DMS114 treated with DMSO at 0.1 percent for 48 hours (cell line): ENCODE data around the gene CBY3.
"Not testable (repeated sequence)": the region's sequence is repeated elsewhere in the genome, so short reads cannot be mapped to it uniquely, and the experiment has no call there.

Experiments used
- DNase-seq: peaks from one replicate; lab custom pipeline; 2025; ENCODE audit not compliant: unreplicated experiment; lab: John Stamatoyannopoulos, UW

CBY3 gene

DNA sequence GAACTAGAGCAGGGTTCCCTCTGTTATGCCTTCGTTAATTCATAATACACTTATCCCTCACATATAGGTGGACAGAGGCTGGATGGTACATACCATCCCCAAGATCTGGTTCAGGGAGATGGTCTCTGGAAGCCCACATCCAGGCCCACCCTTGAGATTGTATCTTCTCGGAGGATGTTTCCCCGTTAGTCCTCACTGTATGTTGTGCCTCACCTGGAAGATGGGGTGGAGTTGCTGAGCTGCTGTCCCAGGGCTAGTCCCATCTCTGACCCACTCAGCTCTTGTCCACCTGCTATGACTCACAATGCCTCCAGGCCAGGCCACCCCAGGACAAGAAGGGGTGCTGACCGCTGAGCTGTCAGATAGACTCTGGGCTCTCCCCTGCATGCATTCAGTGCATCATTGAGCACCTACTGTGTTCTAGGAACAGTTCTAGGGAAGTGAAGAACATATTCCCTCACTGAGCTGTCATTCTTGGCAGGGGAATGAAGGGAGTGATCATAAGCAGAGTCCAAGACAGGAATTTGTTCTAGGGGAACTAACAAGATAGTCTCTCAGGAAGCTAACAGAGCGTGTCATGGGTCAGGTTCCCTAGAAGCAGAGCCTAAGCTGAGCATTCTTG is at the start of gene CBY3:
CBY3 (minus strand) TSS at position 255 of the 622 bp plus-strand sequence; CDS start at position 139, 116 bp downstream.
- DNase-seq, result no peak

GRCh38 chr5:179730356-179730755 is 49.5 kb upstream of the CBY3 start:
- no peak for DNase-seq

DNA sequence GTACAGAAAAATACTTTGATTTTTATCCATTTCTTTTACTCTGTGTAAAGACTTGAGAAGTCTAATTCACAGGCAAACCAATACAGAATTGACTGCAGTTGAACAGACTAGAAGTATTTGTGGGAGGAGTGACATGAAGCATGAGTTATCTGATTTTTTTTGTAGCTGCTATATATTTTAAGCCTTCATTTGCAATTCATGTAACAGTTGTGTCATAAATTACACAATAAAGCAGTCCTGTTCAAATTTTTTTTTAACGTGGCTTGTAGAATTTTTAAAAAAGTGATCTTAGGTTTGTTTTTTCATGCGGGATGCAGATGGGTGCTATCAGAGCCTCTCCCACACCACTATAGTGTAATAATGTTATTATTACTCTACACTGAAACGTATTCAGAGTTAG is 48.9 kb upstream of the CBY3 start:
- no peak for DNase-seq

DNA sequence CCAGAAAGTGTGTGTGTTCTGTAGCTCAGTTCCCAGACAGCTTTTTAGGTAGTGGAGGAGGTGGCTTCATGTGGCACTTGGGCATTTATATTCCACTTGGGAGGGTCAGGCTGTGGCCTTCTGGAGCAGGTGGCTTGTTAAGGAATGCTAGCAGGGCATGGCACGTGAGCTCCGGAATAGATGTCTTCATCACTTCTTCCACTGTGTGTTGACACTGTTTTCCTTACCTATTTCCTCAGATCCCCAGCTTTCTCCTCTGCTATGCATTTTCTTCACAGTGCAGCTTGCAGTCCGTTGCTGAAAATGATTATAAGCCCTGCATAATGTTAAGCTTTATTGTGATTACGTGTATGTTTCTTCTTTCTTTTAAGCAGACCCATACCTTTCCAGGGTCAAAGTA is 48.5 kb upstream of the CBY3 start:
- DNase-seq, result no peak

GRCh38 chr5:179727106-179727505 is 46.3 kb upstream of the CBY3 start:
- no peak for DNase-seq

DNA sequence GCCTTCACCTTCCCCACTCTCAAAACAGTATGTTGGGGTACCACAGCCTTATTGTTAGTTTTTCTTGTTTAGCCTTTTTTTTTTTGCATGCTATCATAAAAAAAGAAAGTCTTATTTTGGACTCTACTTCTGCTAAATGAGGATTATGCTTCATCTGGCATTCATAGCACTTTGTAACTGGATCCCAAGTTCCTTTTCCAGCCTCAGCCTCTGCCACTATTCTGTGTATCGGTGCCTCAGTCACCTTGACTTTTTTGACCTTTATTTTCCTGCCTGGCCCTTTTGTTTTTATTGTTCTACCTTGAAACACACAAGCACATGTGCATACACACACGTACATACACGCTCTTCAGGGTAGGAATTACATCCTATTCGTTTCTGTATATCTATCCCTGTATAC is 43.3 kb upstream of the CBY3 start:
- no peak for DNase-seq

DNA sequence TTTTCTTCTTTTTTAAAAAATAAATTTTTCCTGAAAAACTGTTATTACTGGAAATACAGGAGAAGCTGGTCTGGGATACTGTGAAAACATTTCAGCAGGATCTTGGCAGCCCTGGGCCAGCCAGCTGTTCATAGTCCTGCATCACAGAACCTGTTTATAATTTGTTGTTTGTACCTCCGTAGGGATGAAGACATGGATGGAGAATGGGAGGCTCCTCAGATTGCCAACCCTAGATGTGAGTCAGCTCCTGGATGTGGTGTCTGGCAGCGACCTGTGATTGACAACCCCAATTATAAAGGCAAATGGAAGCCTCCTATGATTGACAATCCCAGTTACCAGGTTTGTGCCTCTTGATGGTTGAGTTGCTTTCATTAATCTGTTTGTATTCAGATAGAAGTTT is 39.4 kb upstream of the CBY3 start:
- no peak for DNase-seq

- no peak for DNase-seq
These were observed 35.5 kb upstream of the CBY3 start for GRCh38 chr5:179716286-179716685.

DNA sequence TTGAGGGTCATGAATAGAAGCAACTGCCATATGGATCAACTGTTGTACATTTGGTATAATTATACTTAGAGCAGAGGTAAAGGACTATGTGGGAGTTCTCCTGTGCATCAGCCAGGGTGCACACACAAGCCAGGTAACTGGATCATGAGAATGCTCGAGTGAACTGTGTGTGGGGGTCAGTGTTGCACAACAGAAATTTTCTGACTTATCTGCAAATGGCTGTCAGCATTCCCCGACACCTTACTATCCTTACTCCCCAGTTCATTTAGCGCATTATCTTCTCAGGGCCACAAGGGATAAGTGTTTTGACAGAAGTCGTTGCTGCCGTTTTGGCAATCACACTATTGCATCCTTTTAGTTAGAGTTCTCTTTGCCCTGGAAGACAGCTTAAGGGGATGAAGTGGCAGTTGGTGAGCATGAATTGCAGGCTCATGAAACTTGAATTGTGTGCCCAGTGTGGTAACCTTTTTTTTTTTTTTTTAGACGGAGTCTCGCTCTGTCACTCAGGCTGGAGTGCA is 19.6 kb upstream of the CBY3 start:
- no peak for DNase-seq

- peak; percentile 17 for DNase-seq
These were observed 18.9 kb upstream of the CBY3 start for GRCh38 chr5:179699616-179700237.

- no peak for DNase-seq
These were observed 18.2 kb upstream of the CBY3 start, which contains the start of gene CANX for GRCh38 chr5:179698935-179699615. Gene CANX, plus strand, starts transcription at chr5:179698967. Its CDS starts 6,715 bp downstream, at chr5:179705682.

DNA sequence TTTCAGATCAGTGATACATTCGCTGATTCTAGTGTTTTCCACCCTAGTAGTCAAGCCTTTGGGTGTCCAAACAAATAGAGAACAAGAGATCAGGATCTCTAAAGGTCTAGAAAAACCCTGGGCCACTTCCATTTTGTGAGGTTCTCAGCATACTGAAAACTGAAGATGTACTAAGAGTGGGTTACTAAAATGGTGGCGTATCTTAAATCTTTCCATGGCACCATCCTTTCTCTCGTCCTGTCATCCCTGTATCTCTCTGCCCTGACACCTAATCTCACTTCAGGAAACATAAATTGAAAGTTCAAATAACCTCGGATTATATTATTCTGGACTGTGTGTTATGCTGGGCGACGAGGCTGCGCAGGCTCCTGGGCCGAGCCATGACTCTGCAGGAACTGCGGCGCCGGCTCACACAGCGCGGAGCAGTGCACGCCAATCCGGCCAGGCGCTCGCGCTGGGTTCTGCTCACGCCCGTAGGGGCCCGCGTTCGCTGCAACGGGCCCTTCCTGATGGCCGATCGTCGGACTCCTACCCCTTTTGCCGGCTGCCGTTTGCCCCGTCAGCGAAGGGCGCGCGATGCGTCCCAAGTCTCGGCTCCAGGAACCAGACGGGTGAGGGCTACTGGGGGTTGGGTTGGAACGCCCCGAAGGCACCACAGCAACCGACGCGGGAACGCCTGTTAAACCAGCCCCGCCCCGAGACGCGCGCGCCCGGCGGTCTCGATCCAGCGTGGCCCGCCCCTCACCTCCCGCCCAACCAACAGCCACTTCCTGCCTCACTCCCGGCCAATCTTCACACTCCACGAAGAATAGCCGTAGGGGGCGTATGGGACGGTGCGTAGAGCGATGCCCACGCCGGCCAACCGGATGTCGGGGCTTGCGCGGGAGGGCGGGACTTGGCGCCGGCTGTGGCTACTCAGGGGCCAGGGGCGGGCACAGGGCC is 17.4 kb upstream of the CBY3 start:
- DNase-seq, result peak; percentile 98

DNA sequence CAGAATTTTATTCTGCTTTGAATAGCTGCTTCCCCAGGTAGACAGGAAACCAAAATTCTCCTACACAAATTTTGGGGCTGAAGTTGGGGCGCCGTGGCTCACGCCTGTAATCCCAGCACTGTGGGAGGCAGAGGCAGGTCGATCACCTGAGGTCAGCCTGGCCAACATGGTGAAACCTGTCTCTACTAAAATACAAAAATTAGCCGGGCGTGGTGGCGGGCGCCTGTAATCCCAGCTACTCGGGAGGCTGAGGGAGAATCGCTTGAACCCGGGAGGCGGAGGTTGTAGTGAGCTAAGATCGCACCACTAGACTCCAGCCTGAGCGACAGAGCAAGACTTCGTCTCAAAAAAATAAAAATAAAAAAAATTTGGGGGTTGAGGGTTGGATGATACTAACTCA is 16.7 kb upstream of the CBY3 start:
- DNase-seq, result not testable (repeated sequence)

DNA sequence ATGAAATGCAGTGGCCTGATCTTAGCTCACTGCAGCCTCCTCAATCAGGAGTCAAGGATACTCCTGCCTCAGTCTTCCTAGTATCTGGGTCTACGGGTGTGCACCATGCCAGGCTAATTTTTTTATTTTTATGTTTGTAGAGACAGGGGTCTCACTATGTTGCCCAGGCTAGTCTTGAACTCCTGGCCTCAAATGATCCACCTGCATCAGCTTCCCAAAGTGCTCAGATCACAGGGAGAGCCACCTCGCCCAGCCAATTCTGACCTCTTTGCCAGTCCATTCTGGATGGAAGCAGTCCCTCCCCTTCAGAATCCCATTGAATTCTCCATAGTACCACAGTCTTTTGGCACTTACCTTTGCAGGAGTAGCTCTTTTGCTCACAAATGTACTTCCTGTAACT is 16.3 kb upstream of the CBY3 start:
- no peak for DNase-seq

DNA sequence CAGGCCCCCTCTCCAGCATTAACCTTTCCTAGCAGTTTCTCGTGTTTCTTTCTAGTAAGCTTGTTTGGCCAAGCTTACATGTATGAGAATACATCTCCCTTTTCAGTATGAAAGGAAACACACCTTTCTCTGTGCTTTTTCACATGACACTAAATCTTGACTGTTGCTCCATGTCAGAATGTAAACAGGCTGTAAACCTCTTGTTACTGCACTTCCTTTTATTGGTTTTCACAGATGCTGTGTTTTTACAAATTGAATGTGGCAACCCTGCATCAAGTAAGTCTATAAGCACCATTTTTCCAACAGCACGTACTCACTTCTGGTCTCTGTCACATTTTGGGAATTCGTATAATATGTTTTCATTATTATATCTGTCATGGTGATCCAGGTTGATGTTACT is 15.8 kb upstream of the CBY3 start:
- DNase-seq, result no peak

GRCh38 chr5:179694561-179694960 is 13.7 kb upstream of the CBY3 start:
- DNase-seq, result no peak

- not testable (repeated sequence) for DNase-seq
These were observed 8.4 kb upstream of the CBY3 start for GRCh38 chr5:179689212-179689611.

DNA sequence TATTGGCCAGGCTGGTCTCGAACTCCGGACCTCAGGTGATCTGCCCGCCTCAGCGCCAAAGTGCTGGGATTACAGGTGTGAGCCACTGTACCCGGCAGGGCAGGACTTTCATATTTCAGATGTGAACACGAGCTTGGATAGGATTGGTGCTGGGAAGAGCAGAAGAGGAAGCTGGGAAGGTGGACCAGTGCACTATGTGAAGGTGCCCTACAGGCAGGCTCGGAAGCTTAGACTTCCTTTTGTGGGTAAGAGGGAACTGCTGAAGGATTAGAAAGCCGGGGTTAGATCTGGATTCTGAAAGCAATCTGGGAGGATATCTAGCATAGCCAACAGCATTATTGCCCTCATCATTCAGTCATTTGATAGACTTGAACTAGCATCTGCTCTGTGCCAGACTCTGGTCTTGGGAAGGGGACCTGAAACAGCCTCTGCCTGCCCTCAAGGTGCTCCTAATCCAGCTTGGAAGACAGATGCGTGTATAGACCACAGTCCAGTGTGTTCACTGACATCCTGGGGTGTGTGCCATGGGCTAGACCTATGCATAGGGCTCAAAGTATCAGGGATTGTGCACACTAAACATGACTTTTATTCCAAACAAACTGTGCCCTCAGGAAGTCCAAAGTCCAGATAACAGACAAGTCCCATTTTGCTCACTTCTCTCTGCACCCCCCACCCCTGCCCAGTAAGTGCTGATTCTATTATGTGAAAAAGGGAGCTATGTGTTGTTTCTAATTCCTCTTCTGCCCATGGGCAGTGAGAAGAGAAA is 637 bp downstream of the CBY3 start:
- no peak for DNase-seq

DNA sequence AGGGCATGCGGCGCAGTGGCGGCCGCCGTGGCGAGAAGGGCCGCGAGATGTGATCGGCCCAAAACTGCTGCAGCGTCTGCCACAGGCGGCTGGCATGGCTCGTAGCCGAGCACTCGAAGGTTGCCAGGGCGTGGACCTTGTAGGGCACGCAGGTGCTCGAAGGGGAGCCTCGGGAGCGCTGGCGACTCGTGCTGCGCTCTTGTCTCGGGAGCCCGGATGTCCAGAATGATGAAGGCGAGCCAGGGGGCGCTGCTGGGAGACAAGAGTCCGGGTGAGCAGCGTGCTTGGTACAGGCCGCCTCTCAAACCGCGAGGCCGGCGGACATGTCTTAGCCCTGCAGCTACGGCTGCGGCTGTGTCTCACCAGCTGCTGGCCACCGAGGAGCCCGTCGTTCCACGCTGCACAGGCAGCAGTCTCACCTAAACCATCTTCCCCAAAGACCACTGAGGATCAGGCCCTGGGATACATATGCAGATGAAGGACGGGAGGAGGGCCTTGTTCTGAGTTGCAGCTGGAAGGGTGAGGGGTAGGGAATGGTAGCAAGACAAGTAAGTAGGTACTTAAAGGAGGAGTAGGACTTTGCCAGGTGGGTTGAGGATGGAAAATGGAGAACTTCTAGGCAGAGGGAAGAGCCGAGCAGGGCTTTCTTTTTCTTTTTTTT is 1.7 kb downstream of the CBY3 start:
- DNase-seq, result peak; percentile 51
